ENCODE measurements around the gene ADAMTS6. TPM values are rescaled to one million over a fixed set of nuclear protein-coding genes. Genes with fewer than 3 reads are reported as not detected.

The ADAMTS6 gene
- total RNA-seq, 2 donors from 2014 or later, result 0.46 to 1.3 TPM

DNA sequence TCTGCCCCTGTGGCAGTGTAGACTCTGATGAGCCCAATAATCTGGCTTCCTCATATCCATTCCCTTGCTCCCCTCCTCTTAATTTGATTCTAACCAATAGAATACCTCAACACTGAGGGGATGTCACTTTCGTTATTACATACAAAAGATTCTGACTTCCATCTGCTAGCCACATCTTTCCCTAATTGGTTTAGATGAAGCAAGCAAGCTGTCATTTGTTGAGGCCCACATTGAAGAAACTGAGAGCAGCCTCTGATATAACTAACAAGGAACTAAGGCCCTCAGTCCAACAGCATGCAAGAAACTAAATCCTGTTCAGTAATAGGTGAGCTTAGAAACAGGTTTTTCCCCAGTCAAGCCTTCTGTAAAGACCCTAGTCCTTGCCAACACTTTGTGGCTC, 5.8 kb downstream of the ADAMTS6 start:
- DNase-seq (no peak), ATAC-seq (no peak)
- intact Hi-C loops (cut with DNase I, micrococcal nuclease), result no loop called here

DNA sequence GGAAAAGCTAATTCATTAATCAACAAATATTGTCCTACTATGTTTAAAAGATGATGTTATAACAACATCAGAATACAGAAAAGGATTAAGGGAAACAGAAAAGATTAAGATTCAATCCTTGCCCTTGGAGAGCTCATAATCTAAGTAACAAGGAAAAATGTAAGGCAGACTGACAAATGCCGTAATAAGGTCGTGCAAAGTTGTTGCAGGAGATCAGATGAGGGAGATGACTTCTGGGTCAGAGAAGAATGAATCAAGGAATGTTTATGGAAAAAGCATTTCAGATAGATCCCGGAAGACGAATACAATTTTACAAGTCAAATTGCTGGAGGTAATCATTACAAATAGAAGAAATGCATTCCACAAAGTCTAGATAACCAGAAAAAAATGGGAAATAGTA, 6.4 kb downstream of the ADAMTS6 start:
- intact Hi-C loops (cut with DNase I, micrococcal nuclease), result no loop called here
- DNase-seq (no peak), ATAC-seq (no peak)

DNA sequence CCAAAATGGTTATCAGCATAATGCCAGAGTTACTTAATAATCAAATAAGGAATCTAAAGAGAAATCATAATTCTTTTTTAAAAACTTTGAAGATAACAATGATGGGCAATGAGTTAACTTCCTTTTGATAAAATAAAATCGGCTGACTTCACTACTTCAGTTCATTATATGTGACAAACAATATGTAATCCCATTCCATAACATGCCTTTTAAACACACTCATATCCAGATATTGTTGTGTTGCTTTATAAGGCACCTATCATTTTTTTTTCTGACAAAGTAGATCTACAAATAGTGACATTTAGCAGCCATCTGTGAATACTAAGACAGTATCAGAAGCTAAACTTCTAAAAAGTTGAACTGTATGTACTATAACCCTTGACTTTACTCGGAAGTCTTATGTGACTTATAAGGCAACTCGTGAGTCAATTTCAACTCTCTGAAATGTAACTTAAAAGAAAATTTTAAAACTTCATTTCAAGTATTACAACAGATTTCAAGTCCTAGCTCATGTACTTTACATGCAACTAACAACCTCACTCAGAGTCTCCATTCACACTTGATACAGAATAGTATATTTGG, 7.5 kb downstream of the ADAMTS6 start:
- intact Hi-C loops (cut with DNase I, micrococcal nuclease), result no loop called here
- no peak for DNase-seq
- ATAC-seq, result no peak

DNA sequence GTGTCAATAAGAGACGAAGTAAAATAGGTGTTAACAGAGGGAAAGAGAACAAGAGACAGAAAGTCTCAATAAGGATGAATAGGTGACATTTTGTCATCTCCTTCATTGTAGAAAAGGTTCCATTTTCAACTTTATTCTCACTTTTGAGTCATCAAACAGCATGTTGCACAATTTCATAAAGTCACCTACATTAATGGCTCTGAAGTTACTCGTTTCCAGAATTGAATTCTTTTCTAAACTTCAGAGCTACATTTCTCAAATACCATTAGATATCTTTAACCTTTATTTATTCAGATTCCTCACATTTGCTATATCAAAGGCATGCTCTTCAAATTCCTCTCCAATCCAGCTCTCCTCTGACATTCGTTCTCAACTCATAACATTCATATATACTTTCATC, 13.1 kb downstream of the ADAMTS6 start:
- DNase-seq (no peak), ATAC-seq (no peak)
- intact Hi-C loops (cut with DNase I, micrococcal nuclease), result no loop called here

DNA sequence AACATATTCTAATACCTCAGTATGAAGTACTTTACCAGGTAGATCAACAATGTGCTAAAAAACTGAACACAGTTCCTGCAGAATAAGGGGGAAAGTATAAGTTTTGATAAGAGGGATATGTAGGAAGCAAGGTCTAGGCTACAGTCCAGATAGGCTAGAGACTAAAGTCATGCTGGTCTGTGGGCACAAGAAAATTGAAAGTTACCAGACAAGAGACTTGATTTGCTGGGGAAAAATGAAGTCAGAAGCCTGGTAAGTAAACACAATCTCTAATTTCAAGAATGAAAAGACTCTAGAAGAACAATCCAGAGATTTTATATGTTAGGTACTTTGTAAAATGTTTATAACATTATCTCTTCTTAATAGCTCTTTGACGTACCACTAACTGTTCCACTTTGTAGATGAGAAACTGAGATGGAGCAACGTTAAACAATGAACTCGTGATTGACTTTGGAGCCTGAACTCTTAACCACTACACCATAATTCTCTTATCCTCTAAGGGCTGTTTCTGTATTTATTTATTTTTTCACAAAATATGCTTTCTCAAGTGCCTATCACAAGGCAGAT, 19.5 kb downstream of the ADAMTS6 start:
- intact Hi-C loops (cut with DNase I, micrococcal nuclease), result no loop called here
- ATAC-seq, result no peak
- no peak for DNase-seq

DNA sequence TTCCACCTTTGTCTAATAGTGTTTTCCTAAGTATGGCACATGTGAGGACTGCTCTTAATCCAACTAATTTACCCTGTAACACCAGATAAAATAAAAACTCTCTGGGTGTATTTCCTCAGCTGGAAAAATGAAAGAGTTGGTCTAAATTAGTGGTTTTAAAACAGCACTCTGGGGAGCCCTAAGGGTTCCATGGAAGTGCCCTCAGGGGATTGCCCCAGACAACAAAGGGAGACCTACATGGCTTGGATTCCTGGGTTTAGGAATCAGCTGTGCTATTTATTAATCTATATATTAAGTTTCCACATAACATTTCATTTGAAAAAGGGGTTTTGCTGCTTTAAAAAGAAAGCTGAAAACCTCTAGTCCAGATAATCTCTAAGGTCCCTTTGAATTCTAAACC, 20.2 kb downstream of the ADAMTS6 start:
- ATAC-seq (no peak), DNase-seq (no peak)
- intact Hi-C loops (cut with DNase I, micrococcal nuclease), result no loop called here

DNA sequence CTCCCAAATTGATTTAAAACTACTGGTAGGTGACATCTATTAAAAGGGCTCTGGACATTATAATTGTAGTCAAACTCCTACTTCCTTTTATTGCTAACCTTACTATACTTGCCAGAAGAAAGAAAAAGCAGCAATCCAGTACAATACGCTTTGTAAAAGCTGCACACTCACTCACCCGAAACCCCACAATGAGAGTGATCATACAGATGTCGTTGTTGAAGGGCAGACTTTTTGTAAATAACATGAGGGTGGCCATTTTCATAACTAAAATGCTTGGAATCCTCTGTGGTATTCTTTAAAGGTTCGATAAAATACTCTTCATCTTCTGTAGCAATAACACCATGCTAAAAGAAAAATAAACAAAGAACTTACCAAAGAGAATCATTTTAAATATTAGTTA, 21.7 kb downstream of the ADAMTS6 start:
- no peak for DNase-seq
- no peak for ATAC-seq

DNA sequence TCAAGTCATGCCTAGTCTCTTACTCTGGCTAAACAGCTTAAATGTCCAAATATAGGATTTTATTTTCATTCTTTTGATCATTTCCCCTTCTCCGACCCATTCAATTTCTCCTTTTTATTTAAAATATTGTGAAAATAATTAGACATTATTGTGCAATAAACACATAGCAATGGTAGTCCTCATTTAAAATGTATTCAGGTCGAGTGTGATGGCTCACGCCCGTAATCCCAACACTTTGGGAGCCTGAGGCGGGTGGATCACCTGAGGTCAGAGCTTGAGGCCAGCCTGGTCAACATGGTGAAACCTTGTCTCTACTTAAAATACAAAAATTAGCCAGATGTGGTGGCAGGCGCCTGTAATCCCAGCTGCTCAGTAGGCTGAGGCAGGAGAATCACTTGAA, 26.7 kb downstream of the ADAMTS6 start:
- DNase-seq, result no peak
- intact Hi-C loops (cut with DNase I, micrococcal nuclease), result no loop called here
- no peak for ATAC-seq

More for the DNA sequence above, 21.7 kb downstream of the ADAMTS6 start:
- intact Hi-C loops (cut with DNase I, micrococcal nuclease), result no loop called here

DNA sequence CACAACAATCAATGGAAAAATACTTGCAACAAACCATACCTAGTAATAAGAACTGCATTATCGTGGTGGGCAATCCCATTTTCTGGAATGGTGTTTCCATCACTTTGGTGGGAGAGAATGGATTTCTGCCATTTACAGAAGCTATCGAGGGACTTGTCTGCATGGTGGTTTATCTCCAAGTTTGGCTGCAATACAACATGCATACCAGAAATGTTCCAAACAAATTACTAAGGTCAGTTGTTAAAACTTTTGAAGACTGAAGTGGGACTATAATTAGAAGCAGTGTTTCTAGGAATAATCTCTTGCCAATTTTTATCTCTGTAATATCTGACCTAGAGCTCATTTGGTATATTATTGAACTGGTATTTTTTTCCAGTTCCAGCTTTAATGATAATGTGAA, 30.3 kb downstream of the ADAMTS6 start:
- intact Hi-C loops (cut with DNase I, micrococcal nuclease), result no loop called here
- ATAC-seq, result no peak
- DNase-seq, result no peak

DNA sequence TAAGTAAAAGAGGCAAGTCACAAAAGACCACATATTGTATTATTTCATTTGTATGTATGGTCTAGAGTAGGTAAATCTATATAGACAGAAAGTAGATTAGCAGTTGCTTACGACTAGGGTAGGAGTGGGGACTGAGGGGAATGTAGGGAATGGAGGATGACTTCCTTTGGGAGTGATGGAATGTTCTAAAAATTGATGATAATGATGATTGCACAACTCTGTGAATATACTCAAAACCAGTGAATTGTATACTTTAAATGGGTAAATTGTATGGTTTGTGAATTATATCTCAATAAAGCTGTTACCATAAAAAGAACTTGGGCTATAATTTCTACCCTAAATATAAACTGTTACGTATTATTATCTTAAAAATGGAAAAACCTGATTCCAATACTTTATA, 35.0 kb downstream of the ADAMTS6 start:
- DNase-seq (no peak), ATAC-seq (no peak)
- intact Hi-C loops (cut with DNase I, micrococcal nuclease), result no loop called here

DNA sequence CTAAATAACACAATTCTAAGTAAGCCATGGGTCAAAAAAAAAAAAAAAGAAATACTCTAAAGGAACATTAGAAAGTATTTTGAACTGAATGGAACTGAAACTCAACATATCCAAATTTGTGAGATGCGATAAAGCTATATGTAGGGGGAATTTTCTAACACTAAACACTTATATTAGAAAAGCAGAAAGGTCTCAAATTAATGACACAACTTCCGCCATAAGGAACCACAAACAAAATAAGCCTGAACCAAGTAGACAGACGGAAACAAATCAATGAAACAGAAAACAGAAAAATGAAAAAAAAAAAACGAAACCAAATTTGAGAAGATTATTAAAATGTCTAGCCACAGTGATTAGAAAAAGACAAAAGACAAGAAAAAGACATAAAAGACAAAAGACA, 39.9 kb downstream of the ADAMTS6 start:
- DNase-seq (no peak), ATAC-seq (no peak)
- intact Hi-C loops (cut with DNase I, micrococcal nuclease), result no loop called here

DNA sequence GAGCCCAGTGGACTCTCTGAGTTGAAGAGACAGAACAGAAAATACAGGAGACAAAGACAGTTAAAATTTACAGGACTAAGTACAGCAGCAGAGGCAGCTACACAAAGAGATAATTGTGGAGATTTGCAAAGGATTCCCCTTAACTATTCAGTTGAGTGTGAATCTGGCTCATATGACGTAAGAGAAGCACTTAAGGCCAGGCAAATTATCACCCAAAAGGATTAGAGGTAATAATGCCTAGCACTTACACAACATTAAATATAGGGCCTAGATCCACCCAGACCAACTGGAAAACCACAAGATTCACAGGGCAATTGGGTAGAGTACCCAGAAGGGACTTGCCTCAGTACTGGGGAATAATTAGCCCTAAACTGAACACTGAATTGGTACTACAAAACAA, 41.3 kb downstream of the ADAMTS6 start:
- ATAC-seq, result no peak
- DNase-seq, result no peak
- intact Hi-C loops (cut with DNase I, micrococcal nuclease), result no loop called here

DNA sequence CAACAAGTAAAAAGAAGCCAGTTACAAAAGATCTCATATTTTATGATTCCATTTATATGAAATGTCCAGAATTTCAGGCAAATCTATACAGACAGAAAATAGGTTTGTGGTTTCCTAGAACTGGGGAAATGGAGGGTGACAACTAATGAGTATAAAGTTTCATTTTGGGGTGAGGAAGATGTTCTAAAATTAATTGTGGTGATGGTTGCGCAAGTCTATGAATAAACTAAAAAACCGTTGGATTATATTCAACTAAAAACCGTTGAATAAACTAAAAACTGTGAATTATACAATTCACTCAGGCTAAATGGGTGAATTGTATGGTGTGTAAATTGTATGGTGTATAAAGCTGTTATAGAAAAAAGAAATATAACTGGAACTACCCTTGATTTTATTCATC, 47.6 kb downstream of the ADAMTS6 start:
- no peak for ATAC-seq
- DNase-seq, result no peak
- intact Hi-C loops (cut with DNase I, micrococcal nuclease), result no loop called here

DNA sequence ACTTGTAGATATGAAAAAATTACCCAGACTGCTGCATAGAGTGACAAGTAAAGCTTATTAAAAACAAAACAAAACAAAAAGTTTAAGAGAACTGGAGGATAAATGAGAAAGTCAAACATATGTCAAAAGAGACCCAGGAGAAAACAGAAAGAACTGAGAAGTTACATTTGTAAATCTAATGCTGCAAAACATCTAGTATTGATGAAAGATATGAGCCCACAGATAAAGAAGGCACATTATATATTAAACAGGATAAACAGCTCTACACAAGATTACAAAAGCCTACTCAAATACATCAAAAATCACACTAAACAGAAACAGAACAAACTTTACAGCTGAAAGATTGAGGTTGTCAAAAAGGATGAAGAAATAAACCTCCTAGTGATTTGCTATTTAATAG, 55.1 kb downstream of the ADAMTS6 start:
- DNase-seq (no peak), ATAC-seq (no peak)
- intact Hi-C loops (cut with DNase I, micrococcal nuclease), result no loop called here

DNA sequence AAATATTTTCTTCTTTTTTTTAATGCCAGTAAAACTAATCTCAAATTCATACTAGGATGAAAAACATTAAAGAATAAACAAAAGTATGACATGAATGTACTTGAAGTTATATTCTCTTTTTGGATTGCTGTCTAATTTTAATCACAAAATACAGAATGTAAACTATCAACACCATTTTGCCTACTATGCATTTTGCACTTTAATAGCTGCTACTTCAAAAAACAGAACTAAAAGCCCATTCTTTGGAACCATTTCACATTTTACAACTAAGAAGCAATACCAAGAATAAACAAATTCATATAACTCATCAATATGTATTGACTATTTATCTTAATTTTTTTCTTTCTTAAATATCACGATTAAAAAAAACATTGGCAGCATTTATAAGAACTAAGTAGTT, 58.1 kb downstream of the ADAMTS6 start:
- no peak for DNase-seq
- ATAC-seq, result no peak

DNA sequence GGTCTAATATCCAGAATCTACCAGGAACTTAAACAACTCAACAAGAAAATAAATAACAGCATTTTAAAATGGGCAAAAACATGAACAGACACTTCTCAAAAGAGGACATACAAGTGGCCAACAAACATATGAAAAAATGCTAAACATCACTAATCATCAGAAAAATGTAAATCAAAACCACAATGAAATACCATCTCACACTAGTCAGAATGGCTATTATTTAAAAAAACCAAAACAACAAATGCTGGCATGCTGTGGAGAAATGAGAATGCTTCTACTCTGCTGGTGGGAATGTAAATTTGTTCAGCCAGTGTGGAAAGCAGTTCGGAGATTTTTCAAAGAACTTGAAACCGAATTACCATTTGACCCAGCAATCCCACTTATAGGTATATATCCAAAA, 63.1 kb downstream of the ADAMTS6 start:
- ATAC-seq (no peak), DNase-seq (no peak)
- intact Hi-C loops (cut with DNase I, micrococcal nuclease), result no loop called here

More for the DNA sequence above, 58.1 kb downstream of the ADAMTS6 start:
- intact Hi-C loops (cut with DNase I, micrococcal nuclease), result no loop called here

DNA sequence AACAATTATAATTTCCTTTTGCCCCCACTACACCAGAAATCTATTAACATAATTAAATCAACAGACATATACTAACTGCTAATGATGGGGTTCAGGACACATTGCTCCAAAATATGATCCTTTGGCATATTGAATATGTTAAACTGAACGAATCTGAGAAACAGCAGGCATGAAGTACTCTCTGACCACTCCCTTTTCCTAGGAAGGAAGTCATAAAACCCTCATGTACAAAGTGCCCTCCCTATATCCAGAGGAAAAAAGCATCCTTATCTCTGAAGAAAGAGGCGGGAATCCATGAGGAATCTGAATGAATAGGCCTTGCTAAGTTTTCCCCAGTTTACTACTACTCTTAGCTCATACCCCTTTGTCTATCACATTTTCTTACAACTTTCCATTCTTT, 67.9 kb downstream of the ADAMTS6 start:
- DNase-seq, result no peak

DNA sequence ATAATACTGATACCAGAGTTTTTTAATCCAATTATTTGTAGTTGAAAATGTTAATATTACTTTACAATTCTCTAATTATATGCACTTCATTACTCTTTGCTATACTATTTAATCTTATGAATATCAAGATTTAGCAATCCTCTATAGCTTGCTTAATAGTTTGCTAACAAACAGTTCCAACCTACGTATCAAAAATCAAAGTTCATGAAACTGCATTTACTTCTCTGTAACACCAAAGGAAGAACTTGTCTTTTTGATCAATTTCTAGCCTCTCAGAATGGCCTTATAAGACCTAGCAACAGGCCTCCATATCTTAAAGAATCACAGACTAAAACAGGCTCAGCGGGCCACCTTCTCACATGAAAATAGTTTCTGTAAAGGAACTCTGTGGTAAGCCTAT, 68.9 kb downstream of the ADAMTS6 start:
- intact Hi-C loops (cut with DNase I, micrococcal nuclease), result no loop called here

More for the DNA sequence above, 67.9 kb downstream of the ADAMTS6 start:
- intact Hi-C loops (cut with DNase I, micrococcal nuclease), result no loop called here
- ATAC-seq, result no peak

DNA sequence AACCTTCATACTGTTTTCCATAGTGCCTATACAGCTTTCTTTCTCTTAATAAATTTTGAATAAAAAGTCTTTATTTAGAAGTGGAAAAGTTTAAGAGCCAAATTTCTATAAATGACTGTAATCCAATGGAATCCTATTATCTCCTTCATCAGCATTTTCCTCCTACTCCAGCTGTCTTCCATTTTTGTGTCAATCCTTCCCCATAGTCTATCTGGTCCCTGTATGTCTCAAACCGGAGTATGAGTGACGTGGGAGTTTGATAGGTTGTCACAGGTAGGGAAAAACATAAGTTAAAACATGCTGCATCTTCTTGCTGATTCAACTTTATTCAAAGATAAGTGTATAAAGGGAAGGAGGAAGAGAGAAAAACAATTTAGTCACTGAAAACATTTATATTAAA, 70.4 kb downstream of the ADAMTS6 start:
- DNase-seq, result no peak
- intact Hi-C loops (cut with DNase I, micrococcal nuclease), result no loop called here
- ATAC-seq, result no peak

More for the DNA sequence above, 68.9 kb downstream of the ADAMTS6 start:
- DNase-seq (no peak), ATAC-seq (no peak)

DNA sequence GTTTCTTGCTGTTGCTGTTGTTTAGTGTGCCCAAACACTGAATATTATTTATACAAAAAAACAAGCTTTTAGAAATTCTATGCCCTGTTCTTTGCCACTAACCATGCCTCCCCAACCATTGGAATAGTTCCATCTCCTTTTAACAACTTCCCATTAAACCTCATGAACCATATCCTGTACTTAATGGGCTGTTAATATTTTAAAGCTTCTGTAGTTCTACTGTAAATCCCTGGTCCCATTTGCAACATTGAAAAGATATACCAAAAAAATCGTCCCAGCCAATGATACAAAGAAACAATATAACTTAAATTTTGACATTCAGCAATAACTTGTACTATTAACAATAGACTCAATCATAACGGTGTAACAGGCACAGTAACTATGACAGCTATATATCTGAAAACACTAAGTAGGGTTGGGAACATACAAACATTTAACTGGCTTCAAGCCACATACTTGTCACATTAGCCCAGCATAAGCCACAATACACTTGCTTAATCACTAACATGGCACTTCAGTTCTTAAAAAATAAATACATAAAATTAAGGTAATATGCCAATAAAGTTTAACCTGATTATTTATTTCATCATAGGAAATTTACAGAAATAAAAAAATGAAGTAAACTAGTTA, 86.1 kb downstream of the ADAMTS6 start:
- DNase-seq (no peak), ATAC-seq (no peak)
- intact Hi-C loops (cut with DNase I, micrococcal nuclease), result no loop called here

DNA sequence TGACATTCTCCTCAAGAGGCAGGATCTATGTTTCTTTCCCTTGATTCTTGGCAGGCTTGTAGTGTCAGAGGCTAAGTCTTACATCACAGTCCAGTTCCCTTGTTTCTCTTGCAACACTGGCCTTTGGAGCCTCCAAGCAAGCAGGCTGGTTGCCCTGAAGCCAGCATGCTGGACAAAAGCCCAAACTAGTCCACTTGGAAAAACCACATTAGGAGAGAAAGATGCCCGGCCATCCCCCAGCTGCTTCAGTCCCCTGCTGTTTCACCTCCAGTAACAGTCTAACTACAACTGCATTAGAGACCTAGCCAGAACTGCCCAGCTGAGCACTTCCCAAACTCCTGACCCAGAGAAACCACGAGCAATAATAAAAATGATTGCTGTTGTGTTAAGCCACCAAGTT, 87.6 kb downstream of the ADAMTS6 start:
- intact Hi-C loops (cut with DNase I, micrococcal nuclease), result no loop called here
- DNase-seq (no peak), ATAC-seq (no peak)
